Spleen (tissue), 11 donors: ENCODE measurements around the gene VAV2. TPM values are rescaled to one million over a fixed set of nuclear protein-coding genes. Genes with fewer than 3 reads are reported as not detected.

ENCODE experiments used
- DNase-seq: peaks from one replicate; pipeline ENCODE4 v3.0.0-alpha.2; 2020
- H3K27ac ChIP-seq, 8 donors: fragments of 200-600 bp; sonication (generic) in 7 of 8; 1 replicate in 4 of 8; 2 replicates in 4 of 8; pipeline versions ENCODE4 v1.5.0 to v1.8.0; 2016 to 2021; ENCODE audit warnings: inconsistent platforms in 4 of 8, mild to moderate bottlenecking in 4 of 8, moderate library complexity in 1 of 8
- H3K27me3 ChIP-seq, 7 donors: fragments of 200-600 bp; sonication (generic) in 6 of 7; replicated peaks in 1 of 7; 1 replicate in 4 of 7; 2 replicates in 3 of 7; pipeline versions ENCODE4 v1.5.0 to v1.8.0; 2016 to 2021; ENCODE audit warnings: inconsistent platforms in 3 of 7, mild to moderate bottlenecking in 1 of 7
- H3K36me3 ChIP-seq, 6 donors: fragments of 200-600 bp; sonication (generic) in 5 of 6; 1 replicate in 4 of 6; 2 replicates in 2 of 6; pipeline versions ENCODE4 v1.5.0 to v1.8.0; 2016 to 2021; ENCODE audit warnings: inconsistent platforms in 2 of 6
- H3K4me1 ChIP-seq, 6 donors: fragments of 200-600 bp; sonication (generic) in 5 of 6; 1 replicate in 3 of 6; 2 replicates in 3 of 6; pipeline versions ENCODE4 v1.5.0 to v1.8.0; 2016 to 2021; ENCODE audit warnings: inconsistent platforms in 3 of 6
- H3K4me3 ChIP-seq, 8 donors: fragments of 200-600 bp; sonication (generic) in 7 of 8; 1 replicate in 4 of 8; 2 replicates in 4 of 8; pipeline versions ENCODE4 v1.5.0 to v1.8.0; 2016 to 2021; ENCODE audit warnings: inconsistent platforms in 4 of 8, mild to moderate bottlenecking in 4 of 8, moderate library complexity in 2 of 8
- H3K9me3 ChIP-seq, 8 donors: fragments of 200-600 bp; sonication (generic) in 7 of 8; 1 replicate in 4 of 8; 2 replicates in 4 of 8; pipeline versions ENCODE4 v1.5.0 to v1.8.0; 2016 to 2021; ENCODE audit warnings: inconsistent platforms in 4 of 8
- POLR2A ChIP-seq, 3 donors: fragments of 450-650 bp; IDR thresholded peaks; one replicate each; pipeline ENCODE4 v1.5.1; 2017; ENCODE audit warnings: antibody characterized with exemption in 3 of 3, mild to moderate bottlenecking in 1 of 3
- POLR2AphosphoS5 ChIP-seq, 3 donors: sonication (generic); formaldehyde crosslinking; IDR thresholded peaks; one replicate each; pipeline ENCODE4 v1.5.1; 2017; ENCODE audit warnings: antibody characterized with exemption in 3 of 3
- WGBS, 5 donors: extraction: QIAGEN DNeasy Blood & Tissue Kit in 3 of 5; methylation state at CpG; one replicate each; pipeline versions ENCODE4 v1.1.5 to v1.1.7; 2013 to 2018; 5-methylcytosine and 5-hydroxymethylcytosine counted together
- intact Hi-C: fragments of 100-400 bp; cut with DNase I; formaldehyde crosslinking; loops from one replicate; pipeline ENCODE4 v1.15.0; 2023; ENCODE audit warnings: low total_unique reads
- polyA plus RNA-seq, 3 donors: library from polyadenylated mRNA; stranded (reverse); fragments of 200-250 nt; gene quantifications; one replicate each; pipeline ENCODE4 v1.2.1, GENCODE V29; 2013
- total RNA-seq, 7 donors: library from RNA; depleted of rRNA in 3 of 7; stranded (reverse); fragments of >200 nt in 3 of 7; fragmentation: NEBNext Ultra II Directional in 4 of 7; extraction: Animal tissue kit (Norgen Biotek cat#: 25700) in 4 of 7; gene quantifications; one replicate each; pipeline versions ENCODE4 v1.1.0 to v1.2.1, GENCODE V29; 2016 to 2021
- TF ChIP-seq, protein P1 (sequence below), 11 experiments: fragments of 200-600 bp in 7 of 11; fragments of 450-650 bp in 4 of 11; sonication (generic) in 4 of 11; IDR thresholded peaks in 8 of 11; conservative IDR thresholded peaks in 3 of 11; 1 replicate in 7 of 11; 2 replicates in 4 of 11; pipeline versions ENCODE4 v1.4.0 to v1.8.0; 2016 to 2021; ENCODE audit warnings: antibody characterized with exemption in 11 of 11, inconsistent platforms in 4 of 11, mild to moderate bottlenecking in 1 of 11
- donor health status: healthy with polysubstance abuse.
- donor health status: DM: no; HTN: no; CAD: no; lungs with moderate emphysema.
- donor health status: DM: no; HTN: no; CAD: no.
- donor health status: Bipolar disorder and iron deficiency.
- donor health status: healthy.
- donor health status: DM: no; HTN: no; CAD: no.
- donor health status: DM: yes; HTN: yes; CAD: no.

The VAV2 gene
- total and polyA plus RNA-seq, 10 donors = 14.2 to 39.2 (median 23.3) TPM

DNA sequence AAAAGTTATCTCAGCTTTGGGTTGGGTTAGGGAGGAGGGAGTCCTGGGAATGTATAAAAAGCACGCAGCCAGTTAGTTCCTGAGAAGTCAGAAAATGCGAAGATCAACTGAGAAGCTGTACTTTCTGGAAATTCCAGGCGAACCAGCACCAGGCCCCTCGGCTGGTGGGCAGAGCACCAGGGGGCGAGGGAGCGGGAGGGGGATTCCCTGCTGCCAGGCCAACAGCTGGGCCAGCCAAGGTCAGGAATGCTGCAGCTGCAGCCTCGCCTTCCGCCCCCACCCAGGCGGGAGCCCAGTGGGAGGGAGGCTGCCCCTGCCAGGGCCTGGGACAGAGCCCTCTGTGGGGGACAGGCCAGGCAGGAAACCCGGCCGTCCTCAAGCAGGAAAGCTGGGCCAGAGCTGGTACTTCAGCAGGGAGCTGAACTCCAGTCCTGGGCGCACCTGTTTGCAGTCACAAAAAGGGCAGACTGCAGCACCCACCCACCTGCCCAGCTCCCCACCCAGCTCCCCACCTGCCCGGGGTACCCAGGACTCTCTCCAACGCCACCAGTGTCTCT, 35.5 kb downstream of the VAV2 start:
- intact Hi-C loops = no loop called here
- WGBS, 5 donors = 26 to 55% (median 49%) methylated on average over 12 to 14 of the region's 14 CpGs
- Histone ChIP-seq H3K27ac (peak overlapping the region; percentile 63 to 87 (median 78)), H3K36me3 (no peaks in the 10 kb centered on the region), H3K4me3 (peak overlapping the region in 2 of 8 donors; percentile 24 to 58), H3K9me3 (no peaks in the 10 kb centered on the region), H3K4me1 (peaks cover 59 to 83% (median 72%) of the 10 kb centered on the region in 6 donors), H3K27me3 (peaks cover 0 to 18% (median 0%) of the 10 kb centered on the region in 7 donors)
- DNase-seq = peak; percentile 82
- TF ChIP-seq, protein P1, sequence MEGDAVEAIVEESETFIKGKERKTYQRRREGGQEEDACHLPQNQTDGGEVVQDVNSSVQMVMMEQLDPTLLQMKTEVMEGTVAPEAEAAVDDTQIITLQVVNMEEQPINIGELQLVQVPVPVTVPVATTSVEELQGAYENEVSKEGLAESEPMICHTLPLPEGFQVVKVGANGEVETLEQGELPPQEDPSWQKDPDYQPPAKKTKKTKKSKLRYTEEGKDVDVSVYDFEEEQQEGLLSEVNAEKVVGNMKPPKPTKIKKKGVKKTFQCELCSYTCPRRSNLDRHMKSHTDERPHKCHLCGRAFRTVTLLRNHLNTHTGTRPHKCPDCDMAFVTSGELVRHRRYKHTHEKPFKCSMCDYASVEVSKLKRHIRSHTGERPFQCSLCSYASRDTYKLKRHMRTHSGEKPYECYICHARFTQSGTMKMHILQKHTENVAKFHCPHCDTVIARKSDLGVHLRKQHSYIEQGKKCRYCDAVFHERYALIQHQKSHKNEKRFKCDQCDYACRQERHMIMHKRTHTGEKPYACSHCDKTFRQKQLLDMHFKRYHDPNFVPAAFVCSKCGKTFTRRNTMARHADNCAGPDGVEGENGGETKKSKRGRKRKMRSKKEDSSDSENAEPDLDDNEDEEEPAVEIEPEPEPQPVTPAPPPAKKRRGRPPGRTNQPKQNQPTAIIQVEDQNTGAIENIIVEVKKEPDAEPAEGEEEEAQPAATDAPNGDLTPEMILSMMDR (IDR thresholded peaks at IDR 0.05 in 8 of 11, conservative IDR thresholded peaks at IDR 0.05 in 3 of 11) = no peak
- TF ChIP-seq POLR2AphosphoS5 (IDR thresholded peaks at IDR 0.05) (peak; percentile 50 to 82 (median 79)), POLR2A (IDR thresholded peaks at IDR 0.05) (no peak)

DNA sequence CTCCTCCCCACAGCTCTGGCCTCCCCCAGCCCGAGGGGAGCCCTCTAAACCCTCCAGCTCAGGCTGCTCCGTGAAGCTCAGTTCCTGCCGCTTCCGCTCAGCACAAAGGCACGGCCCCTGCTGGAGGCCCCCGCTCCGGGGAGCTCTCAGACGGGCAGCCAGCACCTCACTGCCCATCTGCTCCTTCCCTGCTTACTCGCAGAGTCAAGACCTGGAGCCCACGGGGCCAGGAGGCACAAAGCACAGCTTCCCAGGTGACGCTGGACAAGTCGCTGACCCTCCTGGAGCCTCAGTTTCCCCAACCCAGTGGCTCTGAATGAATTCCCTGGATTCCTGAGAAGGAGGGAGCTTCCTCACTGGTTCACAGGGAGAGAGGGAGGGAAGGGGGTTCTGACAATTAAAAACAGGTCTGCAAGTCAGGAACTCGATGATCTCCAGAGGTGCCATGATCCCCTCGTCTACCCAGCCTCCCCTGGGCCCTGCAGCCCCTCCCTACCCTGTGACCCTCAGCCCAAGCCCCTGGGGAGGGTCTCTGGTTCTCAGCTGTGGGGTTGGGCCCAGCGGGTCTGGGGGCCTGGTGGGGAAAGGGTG, 36.2 kb downstream of the VAV2 start:
- Histone ChIP-seq H3K27me3 (peaks cover 0 to 23% (median 0%) of the 10 kb centered on the region in 7 donors), H3K36me3 (no peaks in the 10 kb centered on the region), H3K4me1 (peaks cover 54 to 83% (median 71%) of the 10 kb centered on the region in 6 donors), H3K4me3 (peak overlapping the region in 3 of 8 donors; percentile 12 to 58 (median 24)), H3K27ac (peak overlapping the region; percentile 63 to 87 (median 78)), H3K9me3 (no peaks in the 10 kb centered on the region)
- TF ChIP-seq, protein P1 (IDR thresholded peaks at IDR 0.05 in 8 of 11, conservative IDR thresholded peaks at IDR 0.05 in 3 of 11) = peak in 1 of 11 experiments; percentile 8
- no peak for TF ChIP-seq POLR2A (IDR thresholded peaks at IDR 0.05)
- TF ChIP-seq POLR2AphosphoS5 (IDR thresholded peaks at IDR 0.05) = peak; percentile 35 to 72 (median 63)
- intact Hi-C loops = no loop called here
- DNase-seq = peak; percentile 91
- 6 to 13% (median 10%) methylated on average over 13 to 15 of the region's 15 CpGs for WGBS, 5 donors

DNA sequence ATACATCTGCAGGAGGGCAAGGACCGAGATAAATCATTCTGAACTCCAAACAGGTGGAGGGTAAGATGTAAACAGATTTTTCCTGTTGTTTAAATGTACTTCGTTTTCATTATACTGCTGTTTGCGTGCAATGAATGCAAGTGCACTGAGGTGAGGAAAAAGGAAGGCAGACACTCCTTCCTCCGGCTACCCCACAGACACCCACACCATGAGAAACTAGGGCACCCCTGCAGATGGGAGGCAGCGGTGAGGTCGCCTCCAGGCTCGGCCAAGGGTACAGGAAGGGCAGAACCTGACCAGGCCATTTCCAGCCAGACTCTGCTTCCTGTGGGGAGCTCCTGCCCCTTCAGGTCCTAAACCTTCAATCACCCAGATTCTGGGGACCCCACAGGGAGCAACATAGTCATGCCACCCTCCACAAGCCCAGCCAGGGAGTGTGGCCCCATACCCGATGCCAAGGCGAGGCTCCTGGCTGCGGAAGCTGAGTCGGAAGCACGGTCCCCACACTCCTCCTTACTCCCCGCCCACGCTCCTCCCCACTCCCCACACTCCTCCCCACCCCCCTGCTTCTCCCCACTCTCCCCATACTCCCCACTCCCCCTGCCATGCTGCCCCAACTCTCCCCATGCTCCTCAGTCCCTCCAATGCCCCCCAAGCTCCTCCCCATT, 37.1 kb downstream of the VAV2 start:
- H3K4me3 ChIP-seq = peak overlapping the region in 3 of 8 donors; percentile 12 to 58 (median 24)
- intact Hi-C loops = no loop called here
- peak overlapping the region in 7 of 8 donors; percentile 29 to 87 (median 78) for H3K27ac ChIP-seq
- H3K9me3 ChIP-seq = no peaks in the 10 kb centered on the region
- H3K27me3 ChIP-seq = peaks cover 0 to 28% (median 0%) of the 10 kb centered on the region in 7 donors
- TF ChIP-seq, protein P1 (IDR thresholded peaks at IDR 0.05 in 8 of 11, conservative IDR thresholded peaks at IDR 0.05 in 3 of 11) = no peak
- TF ChIP-seq POLR2AphosphoS5 (IDR thresholded peaks at IDR 0.05) (peak; percentile 15 to 70 (median 61)), POLR2A (IDR thresholded peaks at IDR 0.05) (no peak)
- peaks cover 44 to 83% (median 68%) of the 10 kb centered on the region in 6 donors for H3K4me1 ChIP-seq
- peak; percentile 79 for DNase-seq
- 13 to 30% (median 26%) methylated on average over 14 of the region's 14 CpGs for WGBS, 5 donors
- H3K36me3 ChIP-seq = no peaks in the 10 kb centered on the region
